GM19324 (cell line): ENCODE data around the gene PXYLP1.
"Not testable (repeated sequence)": the region's sequence is repeated elsewhere in the genome, so short reads cannot be mapped to it uniquely, and the experiment has no call there.

ENCODE experiments used
- ATAC-seq: cut with Tn5 transposase; IDR thresholded peaks from one replicate; pipeline ENCODE4 v1.9.1; 2021; ENCODE audit warnings: mild to moderate bottlenecking, moderate library complexity; ENCODE audit not compliant: unreplicated experiment, low FRiP score

Gene PXYLP1

GRCh38 chr3:141231101-141231951 lies at the start of gene PXYLP1:
TSS of gene PXYLP1 (plus strand) at chr3:141231825. CDS start at chr3:141260176, 28,351 bp downstream.
- peak; percentile 94 for ATAC-seq

- no peak for ATAC-seq
Observed at GRCh38 chr3:141183606-141184005, 48.0 kb upstream of the PXYLP1 start.

GRCh38 chr3:141184430-141184829 lies 47.2 kb upstream of the PXYLP1 start:
- no peak for ATAC-seq

GRCh38 chr3:141191097-141191749 lies 40.4 kb upstream of the PXYLP1 start:
- ATAC-seq: no peak

- peak; percentile 98 for ATAC-seq
Observed at GRCh38 chr3:141192345-141192744, 39.3 kb upstream of the PXYLP1 start.

- ATAC-seq: no peak
Observed at GRCh38 chr3:141193066-141193830, 38.4 kb upstream of the PXYLP1 start.

- ATAC-seq: no peak
Observed at GRCh38 chr3:141201122-141201521, 30.5 kb upstream of the PXYLP1 start.

- no peak for ATAC-seq
Observed at GRCh38 chr3:141202682-141203081, 28.9 kb upstream of the PXYLP1 start.

- no peak for ATAC-seq
Observed at GRCh38 chr3:141203866-141204265, 27.8 kb upstream of the PXYLP1 start.

- no peak for ATAC-seq
Observed at GRCh38 chr3:141204343-141204742, 27.3 kb upstream of the PXYLP1 start.

GRCh38 chr3:141211306-141211705 lies 20.3 kb upstream of the PXYLP1 start:
- ATAC-seq: not testable (repeated sequence)

GRCh38 chr3:141212101-141212500 lies 19.5 kb upstream of the PXYLP1 start:
- ATAC-seq: no peak

GRCh38 chr3:141212555-141212954 lies 19.1 kb upstream of the PXYLP1 start:
- ATAC-seq: no peak

- no peak for ATAC-seq
Observed at GRCh38 chr3:141216975-141217374, 14.7 kb upstream of the PXYLP1 start.

- no peak for ATAC-seq
Observed at GRCh38 chr3:141217389-141217788, 14.2 kb upstream of the PXYLP1 start.

GRCh38 chr3:141218162-141218835 lies 13.3 kb upstream of the PXYLP1 start:
- ATAC-seq: no peak

GRCh38 chr3:141218926-141219325 lies 12.7 kb upstream of the PXYLP1 start:
- no peak for ATAC-seq

- ATAC-seq: no peak
Observed at GRCh38 chr3:141223673-141224166, 7.9 kb upstream of the PXYLP1 start.

- no peak for ATAC-seq
Observed at GRCh38 chr3:141225939-141226338, 5.7 kb upstream of the PXYLP1 start.

- no peak for ATAC-seq
Observed at GRCh38 chr3:141227216-141227615, 4.4 kb upstream of the PXYLP1 start.
